Measurements from ENCODE around the gene ZNF511. TPM values are rescaled to one million over a fixed set of nuclear protein-coding genes. Genes with fewer than 3 reads are reported as not detected.
A peak's percentile ranks its signal among the peaks of the same experiment; 100 is the strongest.

ZNF511 gene
- total RNA-seq, 3 donors from 2014 or later = 27.4 to 33.2 (median 32.1) TPM

DNA sequence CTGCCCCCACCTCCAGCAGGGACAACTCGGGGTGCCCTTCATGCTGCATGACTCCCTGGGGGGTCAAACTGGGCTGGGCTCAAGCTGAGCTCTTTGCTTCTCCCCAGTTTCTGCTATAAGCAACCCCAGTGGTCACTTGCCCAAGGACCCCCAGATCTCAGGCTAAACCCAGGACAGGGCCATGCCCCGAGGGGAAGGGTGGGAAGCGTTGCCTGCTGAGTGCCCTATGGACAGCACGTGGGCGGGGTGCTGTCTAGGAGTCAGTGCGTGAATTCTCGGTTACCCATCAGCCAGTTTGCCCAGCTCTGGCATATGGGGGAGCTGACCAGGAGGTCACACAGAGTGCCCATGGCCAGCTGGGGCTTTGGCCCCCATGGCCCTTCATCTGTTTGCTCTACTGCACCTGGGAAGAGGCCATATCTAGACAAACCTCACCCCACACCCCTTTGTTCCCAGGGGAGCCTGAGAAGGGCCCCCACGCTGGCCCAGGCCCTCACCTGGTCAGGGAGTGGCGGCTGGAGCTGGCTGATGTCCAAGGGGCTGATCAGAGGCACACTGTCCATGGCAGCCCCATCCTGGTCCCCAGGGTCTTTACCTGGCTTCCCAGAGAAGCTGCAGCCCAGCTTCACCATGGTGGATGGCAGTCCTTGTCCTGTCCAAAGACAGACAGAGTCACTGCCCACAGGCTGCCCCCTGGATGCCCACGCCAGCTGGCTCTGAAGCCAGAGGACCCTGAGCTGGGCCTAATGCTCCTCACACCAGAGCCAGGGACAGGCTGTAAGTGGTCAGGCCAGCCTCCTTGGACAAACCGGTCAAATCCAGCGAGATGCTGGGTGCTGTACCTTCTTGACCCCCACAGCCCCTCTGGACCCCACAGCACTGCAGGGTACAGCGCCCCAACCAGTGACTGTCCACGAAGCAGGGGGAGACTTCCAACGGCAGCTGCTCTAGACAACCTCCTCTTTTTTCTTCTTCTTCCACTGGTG is 19.9 kb downstream of the ZNF511 start:
- Histone ChIP-seq H3K4me3 (no peak overlapping the region), H3K27me3 (peaks cover 6 to 66% of the 10 kb centered on the region in 2 donors), H3K4me1 (peaks cover 0 to 5% of the 10 kb centered on the region in 2 donors), H3K36me3 (no peaks in the 10 kb centered on the region), H3K9me3 (no peaks in the 10 kb centered on the region), H3K27ac (no peak overlapping the region)
- DNase-seq (ENCODE audit: low spot score in 2 of 2) = no peak
- TF ChIP-seq POLR2AphosphoS5 (IDR thresholded peaks at IDR 0.05) = no peak
- TF ChIP-seq, protein P1, sequence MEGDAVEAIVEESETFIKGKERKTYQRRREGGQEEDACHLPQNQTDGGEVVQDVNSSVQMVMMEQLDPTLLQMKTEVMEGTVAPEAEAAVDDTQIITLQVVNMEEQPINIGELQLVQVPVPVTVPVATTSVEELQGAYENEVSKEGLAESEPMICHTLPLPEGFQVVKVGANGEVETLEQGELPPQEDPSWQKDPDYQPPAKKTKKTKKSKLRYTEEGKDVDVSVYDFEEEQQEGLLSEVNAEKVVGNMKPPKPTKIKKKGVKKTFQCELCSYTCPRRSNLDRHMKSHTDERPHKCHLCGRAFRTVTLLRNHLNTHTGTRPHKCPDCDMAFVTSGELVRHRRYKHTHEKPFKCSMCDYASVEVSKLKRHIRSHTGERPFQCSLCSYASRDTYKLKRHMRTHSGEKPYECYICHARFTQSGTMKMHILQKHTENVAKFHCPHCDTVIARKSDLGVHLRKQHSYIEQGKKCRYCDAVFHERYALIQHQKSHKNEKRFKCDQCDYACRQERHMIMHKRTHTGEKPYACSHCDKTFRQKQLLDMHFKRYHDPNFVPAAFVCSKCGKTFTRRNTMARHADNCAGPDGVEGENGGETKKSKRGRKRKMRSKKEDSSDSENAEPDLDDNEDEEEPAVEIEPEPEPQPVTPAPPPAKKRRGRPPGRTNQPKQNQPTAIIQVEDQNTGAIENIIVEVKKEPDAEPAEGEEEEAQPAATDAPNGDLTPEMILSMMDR (IDR thresholded peaks at IDR 0.05) = no peak
- TF ChIP-seq POLR2A (IDR thresholded peaks at IDR 0.05) = no peak
- intact Hi-C loops (cut with DNase I; ENCODE audit: low total_unique reads) = no loop called here

- Histone ChIP-seq H3K9me3 (no peaks in the 10 kb centered on the region), H3K4me1 (peaks cover 0 to 5% of the 10 kb centered on the region in 2 donors), H3K36me3 (no peaks in the 10 kb centered on the region), H3K27me3 (peaks cover 6 to 68% of the 10 kb centered on the region in 2 donors), H3K27ac (no peak overlapping the region), H3K4me3 (peak overlapping the region in 2 of 3 donors; percentile 42 to 56)
- TF ChIP-seq, protein P1 (IDR thresholded peaks at IDR 0.05) = peak; percentile 41 to 82 (median 76)
- TF ChIP-seq POLR2AphosphoS5 (IDR thresholded peaks at IDR 0.05) = no peak
- intact Hi-C loops (cut with DNase I; ENCODE audit: low total_unique reads) = no loop called here
- DNase-seq (ENCODE audit: low spot score in 2 of 2) = peak; percentile 65 to 82
Observed at GRCh38 chr10:133329491-133330202, 20.9 kb downstream of the ZNF511 start.

- no peaks in the 10 kb centered on the region for H3K36me3 ChIP-seq
- peaks cover 7 to 8% of the 10 kb centered on the region in 2 donors for H3K4me1 ChIP-seq
- intact Hi-C loops (cut with DNase I; ENCODE audit: low total_unique reads) = no loop called here
- H3K27me3 ChIP-seq = peaks cover 19 to 69% of the 10 kb centered on the region in 2 donors
- no peaks in the 10 kb centered on the region for H3K9me3 ChIP-seq
- H3K4me3 ChIP-seq = no peak overlapping the region
- DNase-seq (ENCODE audit: low spot score in 2 of 2) = no peak
- no peak overlapping the region for H3K27ac ChIP-seq
- no peak for TF ChIP-seq POLR2AphosphoS5 (IDR thresholded peaks at IDR 0.05)
- TF ChIP-seq POLR2A (IDR thresholded peaks at IDR 0.05) = no peak
- TF ChIP-seq, protein P1 (IDR thresholded peaks at IDR 0.05) = no peak
Observed at GRCh38 chr10:133332936-133333699, 24.4 kb downstream of the ZNF511 start.

DNA sequence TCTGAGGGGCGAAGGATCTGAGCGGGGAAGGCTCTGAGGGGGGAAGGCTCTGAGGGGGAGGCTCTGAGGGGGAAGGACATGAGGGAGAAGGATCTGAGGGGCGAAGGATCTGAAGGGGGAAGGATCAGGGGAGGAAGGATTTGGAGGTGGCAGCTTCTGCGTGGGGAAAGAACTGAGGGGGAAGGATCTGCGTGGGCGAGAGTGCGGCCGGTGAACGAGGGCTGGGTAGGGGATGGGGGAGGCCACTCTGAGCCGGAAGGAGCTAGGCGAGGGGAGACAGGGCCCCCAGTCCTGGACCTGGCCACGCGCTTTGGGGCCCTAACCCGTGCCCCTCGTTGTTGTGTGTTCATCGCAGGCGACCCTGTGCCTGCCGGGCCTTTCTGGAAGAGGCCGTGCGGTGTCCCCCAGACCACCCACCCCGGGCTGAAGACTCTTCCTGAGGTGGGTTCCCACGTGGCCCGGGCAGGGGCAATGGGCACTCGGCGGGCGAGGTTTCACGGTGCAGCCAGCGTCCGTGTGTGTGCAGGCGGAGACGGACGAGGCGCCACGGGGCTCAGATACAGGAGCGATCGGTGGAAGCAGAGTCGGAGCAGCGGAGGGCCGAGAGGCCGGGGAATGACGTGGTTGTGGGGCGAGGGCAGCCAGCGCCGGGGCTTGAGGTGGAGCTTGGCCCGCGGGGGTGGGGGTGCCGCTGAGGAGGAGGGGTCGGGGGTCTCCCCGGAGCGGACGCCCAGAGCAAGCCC is 26.0 kb downstream of the ZNF511 start:
- intact Hi-C loops (cut with DNase I; ENCODE audit: low total_unique reads) = no loop called here
- TF ChIP-seq POLR2AphosphoS5 (IDR thresholded peaks at IDR 0.05) (no peak), POLR2A (IDR thresholded peaks at IDR 0.05) (no peak)
- TF ChIP-seq, protein P1 (IDR thresholded peaks at IDR 0.05) = no peak
- Histone ChIP-seq H3K36me3 (no peaks in the 10 kb centered on the region), H3K9me3 (no peaks in the 10 kb centered on the region), H3K4me1 (peaks cover 7 to 8% of the 10 kb centered on the region in 2 donors), H3K4me3 (peak overlapping the region; percentile 24 to 66 (median 44)), H3K27me3 (peaks cover 18 to 70% of the 10 kb centered on the region in 2 donors), H3K27ac (no peak overlapping the region)
- no peak for DNase-seq (ENCODE audit: low spot score in 2 of 2)
